ENCODE measurements around the gene CCDC92.

Gene CCDC92

GRCh38 chr12:123946152-123946515 is 26.5 kb downstream of the CCDC92 start:
- TF ChIP-seq USF1 (IDR thresholded peaks at IDR 0.05) (no peak), TCF12 (IDR thresholded peaks at IDR 0.05; ENCODE audit: low read depth) (no peak), EP300 (IDR thresholded peaks at IDR 0.05; ENCODE audit: borderline replicate concordance) (no peak), RAD21 (IDR thresholded peaks at IDR 0.05; ENCODE audit: low read depth) (no peak), YY1 (IDR thresholded peaks at IDR 0.05; ENCODE audit: low read depth) (no peak), EGR1 (IDR thresholded peaks at IDR 0.05) (no peak), NFIC (IDR thresholded peaks at IDR 0.05) (no peak), ZBTB7A (IDR thresholded peaks at IDR 0.05; ENCODE audit: low read depth) (no peak), CEBPB (IDR thresholded peaks at IDR 0.05) (no peak), TAF1 (IDR thresholded peaks at IDR 0.05; ENCODE audit: low read depth) (no peak), CREB1 (IDR thresholded peaks at IDR 0.05; ENCODE audit: low read depth) (no peak), TEAD4 (IDR thresholded peaks at IDR 0.05) (no peak)
- TF ChIP-seq, protein P1, sequence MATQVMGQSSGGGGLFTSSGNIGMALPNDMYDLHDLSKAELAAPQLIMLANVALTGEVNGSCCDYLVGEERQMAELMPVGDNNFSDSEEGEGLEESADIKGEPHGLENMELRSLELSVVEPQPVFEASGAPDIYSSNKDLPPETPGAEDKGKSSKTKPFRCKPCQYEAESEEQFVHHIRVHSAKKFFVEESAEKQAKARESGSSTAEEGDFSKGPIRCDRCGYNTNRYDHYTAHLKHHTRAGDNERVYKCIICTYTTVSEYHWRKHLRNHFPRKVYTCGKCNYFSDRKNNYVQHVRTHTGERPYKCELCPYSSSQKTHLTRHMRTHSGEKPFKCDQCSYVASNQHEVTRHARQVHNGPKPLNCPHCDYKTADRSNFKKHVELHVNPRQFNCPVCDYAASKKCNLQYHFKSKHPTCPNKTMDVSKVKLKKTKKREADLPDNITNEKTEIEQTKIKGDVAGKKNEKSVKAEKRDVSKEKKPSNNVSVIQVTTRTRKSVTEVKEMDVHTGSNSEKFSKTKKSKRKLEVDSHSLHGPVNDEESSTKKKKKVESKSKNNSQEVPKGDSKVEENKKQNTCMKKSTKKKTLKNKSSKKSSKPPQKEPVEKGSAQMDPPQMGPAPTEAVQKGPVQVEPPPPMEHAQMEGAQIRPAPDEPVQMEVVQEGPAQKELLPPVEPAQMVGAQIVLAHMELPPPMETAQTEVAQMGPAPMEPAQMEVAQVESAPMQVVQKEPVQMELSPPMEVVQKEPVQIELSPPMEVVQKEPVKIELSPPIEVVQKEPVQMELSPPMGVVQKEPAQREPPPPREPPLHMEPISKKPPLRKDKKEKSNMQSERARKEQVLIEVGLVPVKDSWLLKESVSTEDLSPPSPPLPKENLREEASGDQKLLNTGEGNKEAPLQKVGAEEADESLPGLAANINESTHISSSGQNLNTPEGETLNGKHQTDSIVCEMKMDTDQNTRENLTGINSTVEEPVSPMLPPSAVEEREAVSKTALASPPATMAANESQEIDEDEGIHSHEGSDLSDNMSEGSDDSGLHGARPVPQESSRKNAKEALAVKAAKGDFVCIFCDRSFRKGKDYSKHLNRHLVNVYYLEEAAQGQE (IDR thresholded peaks at IDR 0.05; ENCODE audit: low read depth): no peak
- TF ChIP-seq, protein P2, sequence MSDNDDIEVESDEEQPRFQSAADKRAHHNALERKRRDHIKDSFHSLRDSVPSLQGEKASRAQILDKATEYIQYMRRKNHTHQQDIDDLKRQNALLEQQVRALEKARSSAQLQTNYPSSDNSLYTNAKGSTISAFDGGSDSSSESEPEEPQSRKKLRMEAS (IDR thresholded peaks at IDR 0.05): no peak

GRCh38 chr12:123945287-123946151 is 27.1 kb downstream of the CCDC92 start:
- TF ChIP-seq CEBPB (IDR thresholded peaks at IDR 0.05) (no peak), RAD21 (IDR thresholded peaks at IDR 0.05; ENCODE audit: low read depth) (no peak), ZBTB7A (IDR thresholded peaks at IDR 0.05; ENCODE audit: low read depth) (no peak), EP300 (IDR thresholded peaks at IDR 0.05; ENCODE audit: borderline replicate concordance) (no peak), USF1 (IDR thresholded peaks at IDR 0.05) (no peak), CREB1 (IDR thresholded peaks at IDR 0.05; ENCODE audit: low read depth) (no peak), TEAD4 (IDR thresholded peaks at IDR 0.05) (no peak)
- TF ChIP-seq, protein P1 (IDR thresholded peaks at IDR 0.05; ENCODE audit: low read depth): no peak
- TF ChIP-seq, protein P2 (IDR thresholded peaks at IDR 0.05): no peak

DNA sequence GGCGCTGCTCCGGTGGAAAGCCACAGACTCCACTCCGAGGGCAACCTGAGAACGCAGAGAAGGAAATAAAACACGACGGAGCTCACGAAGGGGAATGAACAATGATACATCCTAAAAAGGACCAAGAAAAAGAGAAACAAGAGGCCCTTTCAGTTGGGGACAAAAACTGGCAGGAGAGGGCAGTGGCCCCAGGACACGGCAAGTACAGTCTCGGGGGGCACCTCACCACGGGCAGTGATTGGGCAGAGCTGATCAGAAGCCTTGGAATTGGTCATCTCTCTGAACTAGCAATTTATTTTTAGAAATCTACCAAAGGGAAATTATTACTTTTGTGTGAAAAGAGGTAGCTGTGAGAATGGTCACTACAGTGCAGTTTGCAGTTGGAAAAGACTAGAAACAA is 27.9 kb downstream of the CCDC92 start:
- no peak for TF ChIP-seq RAD21 (IDR thresholded peaks at IDR 0.05; ENCODE audit: low read depth)
- no peak for TF ChIP-seq ZBTB7A (IDR thresholded peaks at IDR 0.05; ENCODE audit: low read depth)
- TF ChIP-seq EP300 (IDR thresholded peaks at IDR 0.05; ENCODE audit: borderline replicate concordance): no peak
- TF ChIP-seq FOXM1 (IDR thresholded peaks at IDR 0.05; ENCODE audit: borderline replicate concordance, low read depth): no peak
- TF ChIP-seq CREB1 (IDR thresholded peaks at IDR 0.05; ENCODE audit: low read depth): no peak
- TF ChIP-seq YY1 (IDR thresholded peaks at IDR 0.05; ENCODE audit: low read depth): no peak

GRCh38 chr12:123943816-123944215 is 28.8 kb downstream of the CCDC92 start:
- TF ChIP-seq, protein P1 (IDR thresholded peaks at IDR 0.05; ENCODE audit: low read depth): no peak
- TF ChIP-seq NFIC (IDR thresholded peaks at IDR 0.05): no peak
- TF ChIP-seq FOXM1 (IDR thresholded peaks at IDR 0.05; ENCODE audit: borderline replicate concordance, low read depth): no peak
- no peak for TF ChIP-seq TCF12 (IDR thresholded peaks at IDR 0.05; ENCODE audit: low read depth)
- no peak for TF ChIP-seq TEAD4 (IDR thresholded peaks at IDR 0.05)
- TF ChIP-seq YY1 (IDR thresholded peaks at IDR 0.05; ENCODE audit: low read depth): no peak
- no peak for TF ChIP-seq RAD21 (IDR thresholded peaks at IDR 0.05; ENCODE audit: low read depth)
- no peak for TF ChIP-seq EP300 (IDR thresholded peaks at IDR 0.05; ENCODE audit: borderline replicate concordance)
- TF ChIP-seq ZBTB7A (IDR thresholded peaks at IDR 0.05; ENCODE audit: low read depth): no peak
- TF ChIP-seq CEBPB (IDR thresholded peaks at IDR 0.05): no peak
- no peak for TF ChIP-seq USF1 (IDR thresholded peaks at IDR 0.05)
